ENCODE results near the gene KCNJ6.

Gene KCNJ6

DNA sequence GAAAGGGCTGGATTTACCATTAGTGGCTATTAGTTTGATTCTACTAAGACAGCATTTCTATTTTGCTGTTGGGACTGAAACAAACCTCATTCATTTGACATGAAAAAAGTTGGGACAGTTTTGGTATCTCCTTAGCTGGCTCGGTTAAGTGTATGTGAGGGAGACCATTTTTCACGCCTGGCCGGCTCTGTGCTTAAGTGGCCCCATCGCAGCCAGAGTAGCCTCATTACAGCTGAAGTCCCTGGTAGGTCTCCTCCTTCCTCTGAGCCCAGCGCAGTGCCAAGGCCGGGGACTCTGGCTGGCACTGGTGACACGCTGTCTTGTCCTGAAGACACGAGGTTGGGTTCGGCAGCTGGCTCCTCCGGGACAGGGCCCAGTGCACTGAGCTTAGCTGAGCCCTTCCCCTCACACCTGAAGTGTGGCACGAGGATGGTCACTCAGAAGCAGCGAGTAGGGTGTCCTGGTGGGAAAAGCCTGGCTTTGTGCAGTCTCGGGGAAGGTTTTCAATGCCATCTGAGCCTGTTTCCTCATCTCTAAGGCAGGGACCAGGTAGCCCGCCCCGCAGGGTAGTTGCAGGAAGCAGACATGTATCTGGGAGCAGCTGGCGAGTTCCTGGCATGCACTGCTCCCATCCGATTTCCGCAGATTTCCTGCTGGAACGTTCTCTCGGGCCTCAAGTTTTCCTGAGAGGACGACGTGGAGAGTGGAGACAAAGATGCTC, 353.2 kb downstream of the KCNJ6 start:
- peak; percentile 73 for DNase-seq

DNA sequence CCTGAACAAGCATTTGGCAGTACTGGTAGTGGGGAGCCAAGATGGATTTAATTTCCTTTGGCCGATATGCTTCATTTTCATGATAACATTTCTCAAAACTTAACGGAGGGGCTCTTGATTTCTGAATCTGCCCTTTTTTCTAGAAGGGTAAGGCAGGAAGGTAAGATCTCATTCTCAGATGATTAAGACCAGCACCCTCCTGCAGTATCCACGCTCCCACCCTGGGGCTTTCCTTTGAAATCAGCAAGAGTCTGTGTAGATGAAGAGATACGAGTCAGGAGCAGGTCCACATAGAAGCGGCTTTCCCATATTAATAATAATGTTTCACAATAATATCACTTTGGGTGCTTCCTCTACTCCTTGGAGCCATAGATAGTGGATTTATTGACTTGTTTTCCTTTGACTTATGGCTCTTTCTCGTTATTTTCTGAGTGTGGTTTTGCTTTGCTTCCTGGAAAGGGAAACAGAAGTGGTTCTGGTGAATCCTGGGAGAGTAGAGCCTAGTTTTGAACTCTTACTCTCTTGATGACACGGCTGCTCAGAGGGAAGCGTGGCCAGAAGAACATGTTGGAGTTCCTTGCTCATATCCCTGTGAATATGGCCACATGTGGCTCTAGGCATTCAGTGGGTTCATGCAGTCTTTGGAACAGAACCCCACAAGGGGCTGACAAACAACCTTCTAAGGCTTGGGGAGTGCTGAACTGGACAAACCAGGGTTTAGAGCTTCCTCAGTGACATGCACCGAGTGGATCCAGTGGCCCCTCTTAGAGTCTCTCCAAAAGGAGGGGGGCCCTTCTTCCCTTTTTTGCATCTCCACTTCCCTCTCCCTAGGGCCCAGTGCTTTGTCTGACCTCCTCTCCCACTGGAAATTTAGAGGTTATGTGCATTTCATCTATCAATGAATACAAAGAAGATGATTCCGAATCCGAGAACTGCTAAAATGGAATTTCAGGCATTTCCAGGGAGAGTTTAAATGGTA, 354.0 kb downstream of the KCNJ6 start:
- no peak for DNase-seq

DNA sequence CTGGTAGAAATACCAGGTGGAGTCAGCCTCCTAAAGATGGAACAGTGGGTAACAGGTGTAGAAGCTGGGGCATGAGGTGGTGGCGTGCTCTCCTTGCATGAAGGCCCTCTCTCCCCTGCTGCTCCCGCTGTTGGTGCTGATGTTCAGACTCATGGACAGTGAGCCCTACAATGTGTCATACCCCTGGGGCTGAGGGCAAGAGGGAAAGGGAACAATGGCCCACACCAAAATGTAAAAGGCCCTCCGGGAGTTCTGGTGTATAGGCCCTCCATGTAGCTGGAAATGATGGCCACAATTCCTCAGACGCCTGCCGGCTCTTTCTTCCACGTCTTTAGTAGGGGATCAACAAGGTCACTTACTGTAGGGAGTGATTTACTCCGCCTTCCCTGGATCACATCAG, 354.8 kb downstream of the KCNJ6 start:
- no peak for DNase-seq

DNA sequence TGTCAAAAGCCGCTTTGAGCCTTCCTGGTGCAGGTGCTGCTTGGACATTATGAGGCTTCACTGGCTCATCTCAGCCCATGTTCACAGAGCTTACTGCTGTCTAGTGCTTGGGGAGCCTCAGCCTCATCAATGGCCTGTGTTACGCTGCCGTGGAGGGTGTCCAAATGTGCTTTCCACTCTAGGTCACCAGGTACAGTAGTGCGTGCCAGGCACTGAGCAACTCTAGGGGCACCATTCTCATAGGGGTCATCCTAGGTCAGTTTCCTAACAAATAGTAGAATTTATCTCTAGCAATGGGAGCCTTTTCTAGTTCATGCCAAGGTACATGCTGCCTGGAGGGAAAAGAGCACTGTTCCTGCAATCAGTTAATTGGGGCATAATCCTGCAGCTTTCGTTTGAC, 355.9 kb downstream of the KCNJ6 start:
- DNase-seq, result no peak

DNA sequence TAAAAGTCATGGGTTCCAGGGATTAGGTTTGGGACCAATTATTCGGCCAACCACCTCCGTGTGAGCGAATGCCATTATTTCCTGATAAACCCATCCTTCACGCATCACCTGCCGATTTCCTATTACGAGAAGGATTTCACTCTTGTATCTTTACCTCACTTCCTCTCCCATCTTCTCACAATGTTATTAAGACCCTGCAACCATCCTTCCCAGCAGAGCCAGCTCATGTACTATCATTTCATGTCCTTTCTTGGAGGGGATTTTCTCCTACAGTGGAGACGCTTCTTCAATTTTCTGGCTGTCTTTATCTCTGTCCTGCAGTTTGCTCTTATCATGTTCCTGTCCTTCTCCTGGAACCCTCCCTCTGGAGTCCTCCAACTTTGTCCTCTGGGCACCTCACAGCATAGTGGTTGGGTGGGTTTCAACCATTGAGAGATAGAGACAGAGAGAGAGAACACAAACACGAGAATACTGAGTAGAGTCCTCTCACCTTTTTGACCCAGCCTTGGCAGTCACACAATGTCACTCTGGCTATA, 357.5 kb downstream of the KCNJ6 start:
- no peak for DNase-seq
